HL-60 (cell line): ENCODE results near the gene REG3G.

Source experiments
- CTCF ChIP-seq: IDR thresholded peaks from one replicate; pipeline ENCODE4 v1.5.1; 2011; ENCODE audit warnings: low read length, control low read depth, inconsistent platforms; ENCODE audit not compliant: insufficient read depth
- REST ChIP-seq: IDR thresholded peaks from 2 replicates; pipeline ENCODE4 v1.6.1; 2012; ENCODE audit warnings: low read depth; ENCODE audit not compliant: insufficient replicate concordance

- no peak for TF ChIP-seq CTCF
- no peak for TF ChIP-seq REST
These were observed 44.6 kb upstream of the REG3G start for GRCh38 chr2:78980871-78981270.
